ACHN (cell line): ENCODE measurements around the gene PTPRD.
"Not testable (repeated sequence)": the region's sequence is repeated elsewhere in the genome, so short reads cannot be mapped to it uniquely, and the experiment has no call there.

Source experiments
- DNase-seq: peaks from one replicate; pipeline ENCODE4 v3.0.0-alpha.2; 2015
- in situ Hi-C: cut with HindIII; loops from 2 replicates; pipeline ENCODE4 v1.10.0; 2017; ENCODE audit warnings: low sequenced_read_pairs, low pct_ligation_motif_present, low pct_unique_long_range_greater_than_20kb

The PTPRD gene

DNA sequence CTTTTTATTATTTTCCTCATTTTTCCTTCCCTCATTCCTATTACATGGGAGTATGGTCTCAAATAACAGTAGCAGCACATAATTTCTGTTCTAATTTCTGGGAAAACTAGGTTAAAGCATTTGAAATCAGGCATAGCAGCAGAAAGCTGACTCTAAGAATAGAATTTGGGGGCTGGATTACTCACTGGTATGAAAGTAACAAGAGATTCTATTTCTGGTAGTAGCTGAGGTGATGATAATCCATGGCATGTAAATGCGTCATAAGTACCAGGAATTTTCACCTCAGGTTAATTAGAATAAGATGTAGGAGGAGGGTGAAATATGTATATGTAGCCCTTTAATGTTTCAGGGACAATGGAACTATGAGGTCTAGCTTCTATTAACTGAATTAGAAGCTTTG is 662.0 kb downstream of the PTPRD start:
- in situ Hi-C loops, result no loop called here

DNA sequence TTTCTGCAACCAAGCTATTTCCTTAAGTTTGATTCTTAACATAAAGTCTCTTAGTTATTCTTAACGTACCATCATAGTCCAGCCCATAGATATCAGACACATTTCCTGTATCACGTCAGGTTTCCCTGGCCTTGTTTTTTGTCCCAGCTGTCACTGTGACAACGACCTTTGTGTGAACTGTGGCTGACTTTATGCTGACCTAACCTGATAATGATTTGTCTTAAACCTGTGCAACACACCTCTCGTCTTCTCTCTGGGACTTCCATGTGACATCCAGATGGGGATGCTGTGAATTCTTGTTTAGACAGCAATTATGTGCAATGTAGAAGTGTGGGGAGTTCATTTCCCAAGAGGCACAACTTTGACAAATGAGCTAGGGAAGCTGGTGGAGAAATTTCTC is 662.8 kb downstream of the PTPRD start:
- in situ Hi-C loops, result no loop called here

More for the DNA sequence above, 662.0 kb downstream of the PTPRD start:
- no peak for DNase-seq

DNA sequence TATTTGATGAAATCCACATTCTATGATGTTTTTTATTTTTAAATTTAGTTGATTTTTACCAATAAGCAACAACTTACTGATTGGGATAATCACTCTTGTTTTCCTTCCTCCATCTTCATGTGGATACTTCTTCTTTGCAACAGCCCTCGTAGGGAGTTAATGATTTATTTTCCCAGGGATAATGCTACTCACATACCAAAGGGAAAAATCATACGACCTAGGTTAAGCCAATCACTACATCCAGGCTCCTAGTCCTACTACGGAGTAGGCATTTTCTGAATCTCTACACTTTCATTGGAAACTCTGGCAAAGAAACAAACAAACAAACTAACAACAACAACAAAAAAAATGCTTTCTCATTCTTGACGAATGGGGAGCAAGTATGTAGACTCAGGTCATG is 663.4 kb downstream of the PTPRD start:
- peak; percentile 80 for DNase-seq
- in situ Hi-C loops, result no loop called here

More for the DNA sequence above, 662.8 kb downstream of the PTPRD start:
- no peak for DNase-seq

DNA sequence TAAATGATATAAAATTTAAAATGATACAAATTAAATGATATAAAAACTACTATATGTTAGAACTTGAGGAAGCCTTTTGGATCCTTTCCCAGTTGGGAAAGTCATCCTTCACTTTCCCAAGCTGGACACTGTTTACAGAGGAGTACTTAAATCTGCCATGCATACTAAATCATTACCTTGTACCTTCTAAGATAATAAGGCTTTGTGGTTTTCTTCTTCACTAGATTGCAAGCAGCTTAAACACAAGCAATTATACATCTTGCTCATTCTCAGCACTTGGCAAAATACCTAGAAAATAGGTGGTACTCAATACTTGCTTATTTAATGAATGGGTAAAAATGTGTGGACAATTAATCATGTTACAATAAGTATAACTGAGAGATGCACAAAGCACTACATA is 666.8 kb downstream of the PTPRD start:
- in situ Hi-C loops, result no loop called here
- no peak for DNase-seq

DNA sequence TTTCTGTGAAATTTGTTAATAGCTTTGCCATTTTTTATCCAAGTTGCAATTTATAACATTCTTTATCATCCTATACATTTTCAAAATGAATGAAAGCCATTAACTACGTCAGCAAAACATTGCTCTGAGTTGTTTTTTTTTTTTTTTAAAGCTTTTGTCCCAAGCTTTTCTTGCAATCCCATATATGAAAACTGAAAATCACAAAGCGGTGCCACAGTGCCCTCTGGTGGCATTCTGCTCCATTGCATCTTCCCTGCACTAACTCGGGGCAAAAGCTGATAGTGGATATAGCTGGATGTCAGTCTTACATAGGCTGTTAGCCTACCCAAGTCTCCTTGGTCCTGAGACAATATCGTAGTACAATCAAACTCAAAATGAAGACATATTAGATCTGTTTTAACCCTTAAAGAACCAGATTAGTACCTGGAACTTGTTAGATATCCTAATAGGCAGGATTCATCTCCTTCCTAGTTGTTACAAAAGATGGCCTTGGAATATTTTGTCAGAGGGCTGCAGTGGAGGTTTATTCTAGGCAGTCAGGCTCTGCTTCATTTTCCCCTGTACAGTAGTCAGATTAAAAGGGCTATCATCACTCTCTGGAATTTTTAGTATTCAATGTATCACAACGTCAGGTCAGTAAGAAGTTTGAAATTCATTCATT is 669.9 kb downstream of the PTPRD start:
- peak; percentile 57 for DNase-seq
- in situ Hi-C loops, result no loop called here

DNA sequence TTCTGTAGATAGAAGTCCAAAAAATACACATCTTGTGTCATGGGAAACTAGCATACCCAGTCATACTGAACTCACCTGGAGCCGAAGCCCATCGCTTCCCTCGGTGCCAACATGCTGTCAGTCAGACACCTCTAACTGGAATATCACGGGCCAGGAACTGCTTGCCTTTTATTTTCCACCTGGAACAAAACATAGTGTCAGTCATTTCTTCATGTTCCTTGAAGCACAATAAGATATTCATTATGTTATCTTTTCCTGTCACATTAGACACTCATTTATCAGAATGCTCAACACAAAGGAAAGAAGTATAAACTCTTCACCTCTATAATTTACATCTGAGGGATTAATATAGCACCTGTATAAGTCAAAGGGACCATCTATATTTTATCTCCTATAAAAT is 674.4 kb downstream of the PTPRD start:
- no peak for DNase-seq
- in situ Hi-C loops, result no loop called here

DNA sequence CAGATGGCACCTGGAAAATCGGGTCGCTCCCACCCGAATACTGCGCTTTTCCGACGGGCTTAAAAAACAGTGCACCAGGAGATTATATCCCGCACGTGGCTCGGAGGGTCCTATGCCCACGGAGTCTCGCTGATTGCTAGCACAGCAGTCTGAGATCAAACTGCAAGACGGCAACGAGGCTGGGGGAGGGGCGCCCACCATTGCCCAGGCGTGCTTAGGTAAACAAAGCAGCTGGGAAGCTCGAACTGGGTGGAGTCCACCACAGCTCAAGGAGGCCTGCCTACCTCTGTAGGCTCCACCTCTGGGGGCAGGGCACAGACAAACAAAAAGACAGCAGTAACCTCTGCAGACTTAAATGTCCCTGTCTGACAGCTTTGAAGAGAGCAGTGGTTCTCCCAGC is 681.3 kb downstream of the PTPRD start:
- in situ Hi-C loops, DNase-seq: not testable (repeated sequence)

DNA sequence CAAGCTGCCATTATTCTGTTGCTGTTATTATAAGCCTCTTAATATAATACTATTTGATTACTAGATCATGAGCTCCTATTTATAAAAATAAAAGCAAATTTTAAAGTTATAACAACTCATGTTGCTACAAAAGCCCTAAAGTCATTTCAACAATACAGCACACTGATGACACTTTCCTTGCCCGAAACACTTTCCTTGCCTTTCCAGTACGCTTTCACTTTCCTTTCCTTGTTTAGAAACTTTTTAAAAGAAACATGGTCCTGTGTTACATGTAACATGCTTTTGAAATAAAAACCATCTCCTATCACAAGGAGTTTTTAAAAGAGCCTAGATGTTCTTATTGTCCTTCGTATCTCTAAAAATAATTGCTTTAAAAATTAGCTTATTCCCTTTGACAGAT is 688.4 kb downstream of the PTPRD start:
- in situ Hi-C loops, result no loop called here

DNA sequence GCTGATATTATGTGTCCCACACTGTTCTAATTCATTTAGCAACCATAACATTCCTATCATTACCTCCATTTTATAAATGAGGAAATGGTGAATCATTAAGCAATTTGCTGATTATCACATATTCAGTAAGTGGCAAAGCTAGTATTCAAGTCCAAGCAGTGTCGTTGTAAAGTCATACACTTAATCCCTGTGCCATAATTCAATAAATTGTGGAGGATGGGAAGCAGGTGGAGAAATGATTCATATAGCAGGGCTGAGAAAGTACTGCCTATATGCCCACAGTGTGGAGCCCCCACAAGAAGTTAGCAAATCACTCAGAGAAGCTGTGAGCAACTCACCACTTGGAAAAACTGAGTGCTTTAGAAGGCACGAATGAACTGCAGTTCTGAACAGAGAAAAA is 691.0 kb downstream of the PTPRD start:
- DNase-seq, result no peak
- in situ Hi-C loops, result no loop called here

More for the DNA sequence above, 688.4 kb downstream of the PTPRD start:
- peak; percentile 9 for DNase-seq

DNA sequence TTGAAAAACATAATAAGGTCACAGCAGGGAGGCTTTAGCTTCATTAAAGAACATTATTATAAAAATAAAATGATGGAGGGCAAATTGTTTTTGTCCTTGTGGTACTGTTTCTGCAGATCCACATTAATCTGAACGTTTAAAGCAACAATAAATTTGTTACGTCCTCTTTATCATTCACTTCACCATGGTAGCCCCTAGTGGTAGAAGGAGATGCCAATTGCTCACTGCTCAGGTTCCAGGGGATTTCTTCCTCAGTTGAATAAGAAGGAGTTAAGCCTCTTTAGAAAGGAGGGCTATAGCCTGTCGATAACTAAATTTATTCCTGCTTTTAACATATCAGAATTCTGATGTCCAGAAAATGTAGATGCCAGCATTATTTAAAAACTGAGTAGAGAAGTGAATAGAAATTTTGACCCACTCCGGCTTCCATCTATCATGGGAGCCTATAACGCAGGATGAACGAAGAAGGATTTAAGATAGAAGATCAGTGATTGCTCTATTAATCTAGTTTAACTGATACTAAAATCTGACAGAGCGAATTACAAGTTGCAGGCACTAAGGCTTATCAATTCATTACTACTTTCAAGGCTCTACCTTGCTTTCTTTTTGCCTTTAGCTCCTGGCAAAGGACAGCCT is 692.3 kb downstream of the PTPRD start:
- DNase-seq, result peak; percentile 19
- in situ Hi-C loops, result no loop called here

DNA sequence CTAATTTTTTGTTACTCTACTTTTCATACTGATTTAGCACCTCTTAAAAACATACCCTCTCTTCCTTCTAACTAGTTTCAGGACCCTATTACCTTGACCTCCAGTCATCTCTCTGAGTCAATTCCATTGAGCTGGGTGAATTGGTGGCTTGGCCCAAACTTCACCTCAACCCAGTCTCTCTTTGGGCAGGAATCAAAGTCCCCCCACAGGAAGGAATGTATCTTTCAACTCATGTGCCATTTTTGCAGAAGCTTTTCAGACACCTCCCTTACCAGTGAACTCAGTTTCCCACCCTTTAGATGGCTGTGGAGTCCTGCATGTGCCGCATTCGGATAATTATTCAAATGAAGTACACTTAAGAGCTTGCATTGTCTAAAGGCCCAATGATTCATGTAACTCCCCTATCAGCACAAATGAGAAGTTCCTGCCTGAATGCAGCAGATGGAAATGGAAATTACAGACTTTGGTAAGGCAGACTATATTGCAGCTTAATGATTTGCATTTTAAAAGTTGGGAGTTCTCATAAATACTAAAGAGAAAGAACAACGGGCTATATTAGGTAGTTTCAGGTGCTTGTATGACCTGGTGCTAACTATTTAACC is 693.5 kb downstream of the PTPRD start:
- DNase-seq, result no peak
- in situ Hi-C loops, result no loop called here

DNA sequence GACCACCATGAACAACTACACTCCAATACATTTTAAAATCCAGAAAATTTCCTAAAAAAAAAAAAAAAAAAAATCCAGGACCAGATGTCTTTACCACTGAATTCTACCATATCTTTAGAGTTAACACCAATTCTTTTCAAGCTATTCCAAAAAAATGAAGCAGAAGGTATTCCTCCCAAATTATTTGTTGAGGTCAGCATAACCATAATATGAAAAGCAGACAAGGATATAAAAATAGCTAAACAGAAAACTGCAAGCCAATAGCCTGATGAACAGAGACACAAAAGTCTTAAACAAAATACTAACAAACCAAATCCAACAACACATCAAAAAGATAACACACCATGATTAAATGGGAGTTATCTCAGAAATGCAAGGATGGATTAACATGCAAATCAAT is 695.4 kb downstream of the PTPRD start:
- DNase-seq, result no peak
- in situ Hi-C loops, result no loop called here

DNA sequence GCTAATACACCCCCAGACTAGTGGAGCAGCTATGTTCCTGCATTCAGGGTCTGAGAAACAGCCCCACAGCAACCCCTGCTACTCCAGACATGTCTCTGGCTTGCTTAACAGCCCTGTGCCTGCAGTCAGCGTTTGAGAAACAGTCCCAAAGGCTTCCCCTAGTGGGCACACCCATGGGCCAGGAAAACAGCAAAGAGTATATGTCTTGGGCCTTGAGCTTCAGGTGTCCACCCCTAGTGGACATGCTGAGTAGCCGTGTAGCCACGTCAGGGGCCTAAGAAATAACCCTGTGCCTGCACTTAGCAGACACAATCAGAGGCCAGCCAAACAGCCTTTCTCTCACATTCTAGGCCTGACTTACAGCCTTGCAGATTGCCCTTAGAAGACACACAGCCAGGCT is 698.6 kb downstream of the PTPRD start:
- peak; percentile 8 for DNase-seq
- in situ Hi-C loops, result no loop called here

DNA sequence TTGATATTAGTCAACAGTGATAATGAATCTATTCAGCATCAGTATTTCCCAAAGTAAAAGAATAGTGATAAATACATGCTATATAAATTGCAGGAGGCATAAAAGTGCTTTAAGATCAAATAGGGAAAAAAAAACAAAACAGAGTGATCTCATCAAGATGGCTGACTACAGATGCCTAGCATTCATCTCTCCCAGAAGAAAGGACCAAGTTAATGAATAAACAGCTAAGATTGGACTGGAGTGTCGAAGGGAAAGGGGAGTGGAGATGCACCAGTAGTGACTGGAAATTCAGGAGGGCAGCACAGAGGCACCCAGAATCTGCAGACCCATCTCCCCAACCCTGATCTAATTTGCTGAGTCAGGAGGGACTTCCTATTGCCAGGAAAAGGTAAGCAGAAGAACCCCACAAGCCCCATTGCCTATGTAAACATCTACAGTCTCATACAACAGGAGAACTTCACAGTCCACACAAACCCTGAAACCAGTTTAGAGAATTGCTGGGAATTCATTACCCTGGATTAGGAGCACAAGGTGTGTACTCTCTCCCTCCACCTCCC is 699.4 kb downstream of the PTPRD start:
- peak; percentile 73 for DNase-seq
- in situ Hi-C loops, result no loop called here

DNA sequence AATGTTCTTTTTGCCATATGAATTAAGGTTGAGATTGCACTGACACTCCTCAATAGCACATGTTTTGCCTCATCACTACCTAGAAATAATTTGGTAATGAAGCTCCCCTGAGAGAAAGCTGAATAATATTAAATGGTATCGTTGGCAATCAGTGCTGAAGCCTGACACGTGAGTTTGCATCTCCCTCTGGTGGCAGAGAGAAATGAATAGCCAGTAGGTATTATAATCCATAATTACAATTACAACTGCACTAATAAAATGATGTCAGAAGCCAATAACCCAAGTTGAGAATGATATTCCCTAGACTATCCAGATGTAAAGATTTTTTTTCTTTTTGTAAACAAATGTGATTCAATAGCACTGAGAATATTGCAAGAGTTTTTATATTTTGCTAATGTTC is 700.3 kb downstream of the PTPRD start:
- in situ Hi-C loops, result no loop called here
- peak; percentile 39 for DNase-seq

DNA sequence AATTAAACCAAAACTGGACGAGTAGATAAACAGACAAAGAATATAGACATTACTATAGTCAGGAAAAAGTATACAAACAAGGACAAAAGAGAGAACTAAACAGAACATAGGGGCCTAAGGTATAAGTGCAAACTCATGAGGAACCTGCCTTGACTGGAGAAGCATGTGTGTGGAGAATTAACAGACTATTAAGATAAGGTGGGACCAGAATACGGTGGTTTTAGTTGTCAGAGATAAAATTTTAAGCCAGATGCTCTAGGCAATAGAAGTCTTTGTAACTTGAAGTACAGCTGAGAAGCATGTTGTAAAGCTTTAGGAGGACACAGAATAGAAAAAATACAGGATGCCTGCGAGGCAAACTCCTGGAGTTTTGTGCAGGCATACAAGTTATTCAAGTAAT is 707.1 kb downstream of the PTPRD start:
- DNase-seq, result no peak
- in situ Hi-C loops, result no loop called here

DNA sequence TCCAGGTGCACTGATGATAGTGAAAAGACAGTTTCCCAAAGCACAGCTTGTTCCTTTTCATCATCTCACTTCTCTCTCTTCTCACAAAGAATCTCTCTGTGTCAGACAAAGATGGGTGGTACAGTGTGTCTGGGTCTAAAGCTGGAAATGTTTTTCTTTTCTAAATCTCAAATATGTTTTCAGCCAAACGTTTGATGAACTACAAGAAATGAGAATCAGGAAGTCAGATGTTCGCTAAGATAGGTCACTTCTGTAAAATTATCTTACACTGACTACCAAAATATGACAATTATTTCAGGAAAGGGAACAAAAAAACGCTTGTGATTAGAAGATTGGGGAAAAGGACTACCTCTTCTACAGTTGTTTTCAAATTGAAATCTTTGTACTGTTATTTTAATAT is 708.8 kb downstream of the PTPRD start:
- no peak for DNase-seq
- in situ Hi-C loops, result no loop called here

DNA sequence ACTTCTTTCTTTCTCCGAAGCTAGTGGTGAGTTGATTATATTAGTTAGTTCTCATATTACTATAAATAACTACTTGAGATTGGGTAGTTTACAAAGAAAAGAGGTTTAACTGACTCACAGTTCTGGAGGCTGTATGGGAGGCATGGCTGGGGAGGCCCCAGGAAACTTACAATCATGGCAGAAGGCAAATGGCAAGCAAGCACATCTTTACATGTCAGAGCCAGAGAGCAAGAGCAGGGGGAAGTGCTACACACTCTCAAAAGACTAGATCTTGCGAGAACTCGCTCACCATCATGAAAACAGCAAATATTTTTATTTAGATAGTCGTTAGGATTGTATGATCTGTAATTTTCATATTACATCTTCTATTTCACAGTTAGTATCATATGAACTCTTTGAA is 711.2 kb downstream of the PTPRD start:
- no peak for DNase-seq
- in situ Hi-C loops, result no loop called here

DNA sequence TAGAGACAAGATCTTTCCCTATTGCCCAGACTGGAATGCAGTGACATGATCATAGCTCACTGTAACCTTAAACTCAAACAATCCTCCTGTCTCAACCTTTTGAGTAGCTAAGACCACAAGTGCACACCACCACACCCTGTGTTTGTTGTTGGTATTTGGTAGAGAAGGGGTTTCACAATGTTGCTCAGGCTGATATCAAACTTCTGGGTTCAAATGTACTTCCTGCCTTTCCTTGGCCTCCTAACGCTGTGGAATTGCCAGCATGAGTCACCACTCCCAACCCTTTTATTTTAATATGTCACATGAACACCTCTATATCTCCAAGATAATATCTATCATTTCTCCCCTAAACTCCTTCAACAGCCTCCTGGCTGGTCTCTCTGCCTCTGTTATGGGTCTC is 719.0 kb downstream of the PTPRD start:
- in situ Hi-C loops, result no loop called here
- peak; percentile 15 for DNase-seq

DNA sequence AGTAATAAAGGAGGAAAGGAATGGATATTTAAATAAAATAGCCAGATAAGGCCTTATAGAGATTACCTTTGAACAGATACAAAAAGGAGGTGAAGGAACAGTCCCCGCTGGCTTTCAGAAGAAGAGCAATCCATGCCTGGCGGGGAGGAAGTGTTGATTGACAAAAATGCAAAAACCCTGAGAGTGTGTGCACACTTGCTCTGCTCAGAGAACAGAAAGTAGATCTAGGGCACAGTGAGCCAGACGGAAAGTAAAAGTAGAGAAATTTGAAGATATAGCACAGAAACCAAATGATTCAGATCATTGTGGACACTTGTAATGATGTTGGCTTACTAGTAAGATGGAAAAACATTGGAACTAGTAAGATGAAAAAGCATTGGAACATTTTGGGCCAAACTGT is 720.6 kb downstream of the PTPRD start:
- no peak for DNase-seq

More for the DNA sequence above, 720.6 kb downstream of the PTPRD start:
- in situ Hi-C loops, result no loop called here
